ENCODE results near the gene SMIM36.

- TF ChIP-seq PPARA (CRISPR knock-in tag; IDR thresholded peaks at IDR 0.05; ENCODE audit: borderline replicate concordance) (no peak), CREB5 (CRISPR knock-in tag; IDR thresholded peaks at IDR 0.05; ENCODE audit: low read depth) (no peak), ZNF70 (CRISPR knock-in tag; IDR thresholded peaks at IDR 0.05) (no peak), TSHZ2 (CRISPR knock-in tag; IDR thresholded peaks at IDR 0.05) (no peak), BACH2 (CRISPR knock-in tag; IDR thresholded peaks at IDR 0.05; ENCODE audit: borderline replicate concordance) (no peak), TCF4 (CRISPR knock-in tag; IDR thresholded peaks at IDR 0.05; ENCODE audit: borderline replicate concordance) (no peak), RARB (CRISPR knock-in tag; IDR thresholded peaks at IDR 0.05) (no peak), TOX (CRISPR knock-in tag; IDR thresholded peaks at IDR 0.05; ENCODE audit: borderline replicate concordance) (no peak)
Observed at GRCh38 chr17:55549140-55549539, 37.9 kb upstream of the SMIM36 start.
